Limb (tissue), 2 donors: ENCODE data around the gene RNU7-1.

ENCODE experiments used
- DNase-seq, 2 donors: peaks; one replicate each; pipeline ENCODE4 v3.0.0-alpha.2; 2016; ENCODE audit errors: extremely low spot score in 2 of 2

The RNU7-1 gene

GRCh38 chr12:6917491-6918231 is 26.0 kb upstream of the RNU7-1 start:
- DNase-seq, result no peak

DNA sequence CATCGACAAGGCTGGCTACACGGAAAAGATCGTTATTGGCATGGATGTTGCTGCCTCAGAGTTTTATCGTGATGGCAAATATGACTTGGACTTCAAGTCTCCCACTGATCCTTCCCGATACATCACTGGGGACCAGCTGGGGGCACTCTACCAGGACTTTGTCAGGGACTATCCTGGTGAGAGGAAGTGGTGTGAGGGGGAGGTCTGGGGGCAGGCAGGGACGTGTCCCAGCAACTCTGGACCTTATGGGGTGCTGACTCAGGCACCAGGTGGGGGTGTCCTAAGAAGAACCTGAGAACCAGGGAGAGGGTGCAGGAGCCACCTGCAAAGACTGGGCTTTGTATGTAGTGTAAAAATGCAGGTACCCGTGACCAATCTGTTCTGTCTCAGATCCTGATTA is 24.0 kb upstream of the RNU7-1 start:
- no peak for DNase-seq

DNA sequence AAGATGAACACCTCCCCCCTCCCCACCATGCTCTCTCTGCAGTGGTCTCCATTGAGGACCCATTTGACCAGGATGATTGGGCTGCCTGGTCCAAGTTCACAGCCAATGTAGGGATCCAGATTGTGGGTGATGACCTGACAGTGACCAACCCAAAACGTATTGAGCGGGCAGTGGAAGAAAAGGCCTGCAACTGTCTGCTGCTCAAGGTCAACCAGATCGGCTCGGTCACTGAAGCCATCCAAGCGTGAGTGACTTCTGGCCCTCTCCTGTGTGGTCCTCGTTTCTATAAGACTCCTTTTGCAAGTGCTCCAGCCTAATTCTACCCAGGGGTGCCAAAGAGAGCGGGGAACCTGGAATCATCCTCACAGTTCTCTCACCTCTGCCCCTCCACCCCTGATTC is 22.1 kb upstream of the RNU7-1 start:
- no peak for DNase-seq

GRCh38 chr12:6921996-6922946 is 21.3 kb upstream of the RNU7-1 start:
- no peak for DNase-seq

GRCh38 chr12:6923003-6923732 is 20.4 kb upstream of the RNU7-1 start:
- no peak for DNase-seq

- DNase-seq, result peak in 1 of 2 donors; percentile 51
Observed at GRCh38 chr12:6923851-6924250, 19.8 kb upstream of the RNU7-1 start.

GRCh38 chr12:6925239-6925539 is 18.4 kb upstream of the RNU7-1 start:
- DNase-seq, result no peak

- DNase-seq, result peak; percentile 72 to 85
Observed at GRCh38 chr12:6925540-6926279, 17.9 kb upstream of the RNU7-1 start.

DNA sequence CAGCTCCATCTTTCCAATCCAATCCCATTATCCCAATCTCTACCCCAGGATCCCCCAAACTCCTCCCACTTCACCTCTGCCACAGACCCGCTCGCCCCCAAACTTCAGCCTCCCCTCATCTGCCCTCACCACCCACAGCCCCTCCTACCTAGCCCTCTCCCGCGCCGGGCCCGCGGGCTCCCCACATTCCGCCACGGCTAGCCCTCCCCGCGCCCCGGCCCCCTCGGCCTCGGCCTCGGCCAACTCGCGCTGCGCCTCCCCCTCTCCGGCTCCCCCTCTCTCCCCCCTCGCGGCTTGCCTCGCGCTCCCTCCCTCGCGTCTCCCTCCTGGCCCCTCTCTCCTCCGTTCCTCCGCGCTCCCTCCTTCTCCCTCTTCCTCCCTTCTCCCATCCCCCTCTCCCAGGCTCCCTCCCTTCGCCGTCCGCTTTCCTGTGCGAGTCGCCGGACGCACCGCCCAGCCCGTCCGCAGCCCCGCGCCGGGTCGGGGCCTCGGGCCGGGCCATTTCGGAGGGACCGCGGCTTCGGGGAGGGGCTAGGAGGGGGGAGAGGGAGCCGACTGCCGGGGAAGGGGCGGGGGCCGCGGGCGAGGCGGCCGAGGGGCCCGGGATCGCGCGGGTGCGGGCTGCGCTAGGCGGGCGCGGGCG is 16.1 kb upstream of the RNU7-1 start, which contains the start of gene ATN1:
Gene ATN1, plus strand, starts transcription at position 581 of the 643 bp plus-strand sequence. CDS start 6,043 bp downstream, outside the sequence.
- DNase-seq, result peak; percentile 93 to 95

GRCh38 chr12:6928022-6928702 is 15.5 kb upstream of the RNU7-1 start:
- DNase-seq, result peak in 1 of 2 donors; percentile 74

- peak in 1 of 2 donors; percentile 37 for DNase-seq
Observed at GRCh38 chr12:6928703-6929407, 14.8 kb upstream of the RNU7-1 start.

- DNase-seq, result no peak
Observed at GRCh38 chr12:6929466-6930452, 13.9 kb upstream of the RNU7-1 start.

- DNase-seq, result no peak
Observed at GRCh38 chr12:6932766-6933165, 10.8 kb upstream of the RNU7-1 start.

DNA sequence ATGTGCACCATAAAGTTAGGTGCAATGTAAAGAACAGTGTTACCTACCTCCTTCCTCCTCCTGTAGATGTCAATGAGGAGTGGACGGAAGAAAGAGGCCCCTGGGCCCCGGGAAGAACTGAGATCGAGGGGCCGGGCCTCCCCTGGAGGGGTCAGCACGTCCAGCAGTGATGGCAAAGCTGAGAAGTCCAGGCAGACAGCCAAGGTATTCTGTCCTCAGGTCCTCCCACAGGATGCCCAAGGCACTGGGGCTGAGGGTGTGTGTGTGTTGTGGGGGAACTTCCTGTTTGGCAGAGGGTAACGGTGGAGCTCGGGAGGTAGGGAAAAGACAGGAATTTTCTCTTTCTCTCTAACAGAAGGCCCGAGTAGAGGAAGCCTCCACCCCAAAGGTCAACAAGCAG is 9.5 kb upstream of the RNU7-1 start:
- DNase-seq, result no peak

- no peak for DNase-seq
Observed at GRCh38 chr12:6935371-6936193, 8.0 kb upstream of the RNU7-1 start.

GRCh38 chr12:6936194-6936635 is 7.4 kb upstream of the RNU7-1 start:
- DNase-seq, result no peak
